Tibial artery (tissue), 4 donors: ENCODE results near the gene MYOM1.

ENCODE experiments used
- DNase-seq, 2 donors: peaks; one replicate each; pipeline ENCODE4 v3.0.0-alpha.2; 2019
- H3K27ac ChIP-seq, 2 donors: fragments of 200-600 bp; sonication (generic) in 1 of 2; 1 replicate in 1 of 2; 2 replicates in 1 of 2; pipeline ENCODE4 v1.5.1; 2018 to 2019; ENCODE audit warnings: mild to moderate bottlenecking in 1 of 2
- H3K27me3 ChIP-seq, 2 donors: fragments of 200-600 bp; sonication (generic) in 1 of 2; one replicate each; pipeline versions ENCODE4 v1.5.1 to v1.6.0; 2016 to 2019
- H3K36me3 ChIP-seq, 3 donors: fragments of 200-600 bp; sonication (generic) in 2 of 3; one replicate each; pipeline ENCODE4 v1.5.1; 2016 to 2019; ENCODE audit warnings: mild to moderate bottlenecking in 2 of 3
- H3K4me1 ChIP-seq, 4 donors: fragments of 200-600 bp; sonication (generic) in 2 of 4; 1 replicate in 3 of 4; 2 replicates in 1 of 4; pipeline ENCODE4 v1.5.1; 2016 to 2019
- H3K4me3 ChIP-seq, 2 donors: fragments of 200-600 bp; sonication (generic) in 1 of 2; 1 replicate in 1 of 2; 2 replicates in 1 of 2; pipeline ENCODE4 v1.5.1; 2018 to 2019; ENCODE audit warnings: mild to moderate bottlenecking in 2 of 2
- H3K9me3 ChIP-seq, 3 donors: fragments of 200-600 bp; sonication (generic) in 1 of 3; one replicate each; pipeline ENCODE4 v1.5.1; 2016 to 2019
- CTCF ChIP-seq, 2 experiments: fragments of 200-600 bp in 1 of 2; fragments of 450-650 bp in 1 of 2; IDR thresholded peaks; one replicate each; pipeline ENCODE4 v1.5.1; 2017 to 2019; ENCODE audit warnings: antibody characterized with exemption in 2 of 2, mild to moderate bottlenecking in 1 of 2, moderate library complexity in 1 of 2
- intact Hi-C: fragments of 100-400 bp; cut with DNase I; formaldehyde crosslinking; loops from one replicate; pipeline ENCODE4 v1.15.0; 2023; ENCODE audit warnings: low total_unique reads

MYOM1 gene

GRCh38 chr18:3214855-3215637 lies 4.7 kb downstream of the MYOM1 start:
- Histone ChIP-seq H3K4me1 (peaks cover 0 to 64% (median 5%) of the 10 kb centered on the region in 4 donors), H3K4me3 (no peak overlapping the region), H3K27ac (no peak overlapping the region), H3K27me3 (no peaks in the 10 kb centered on the region), H3K36me3 (peaks cover 8 to 13% (median 12%) of the 10 kb centered on the region in 3 donors), H3K9me3 (no peaks in the 10 kb centered on the region)
- TF ChIP-seq CTCF (IDR thresholded peaks at IDR 0.05) = no peak
- DNase-seq = no peak
- intact Hi-C loops = no loop called here

- Histone ChIP-seq H3K4me1 (peaks cover 0 to 72% (median 8%) of the 10 kb centered on the region in 4 donors), H3K4me3 (no peak overlapping the region), H3K27me3 (no peaks in the 10 kb centered on the region), H3K9me3 (no peaks in the 10 kb centered on the region), H3K27ac (peak overlapping the region; percentile 0 to 32), H3K36me3 (peaks cover 8 to 13% (median 12%) of the 10 kb centered on the region in 3 donors)
- intact Hi-C loops = no loop called here
- no peak for DNase-seq
- no peak for TF ChIP-seq CTCF (IDR thresholded peaks at IDR 0.05)
Measured at GRCh38 chr18:3213300-3214059, 6.3 kb downstream of the MYOM1 start.

GRCh38 chr18:3212657-3213056 lies 7.1 kb downstream of the MYOM1 start:
- Histone ChIP-seq H3K27me3 (no peaks in the 10 kb centered on the region), H3K27ac (peak overlapping the region; percentile 0 to 32), H3K4me3 (no peak overlapping the region), H3K36me3 (peaks cover 8 to 13% (median 12%) of the 10 kb centered on the region in 3 donors), H3K9me3 (no peaks in the 10 kb centered on the region), H3K4me1 (peaks cover 0 to 71% (median 8%) of the 10 kb centered on the region in 4 donors)
- TF ChIP-seq CTCF (IDR thresholded peaks at IDR 0.05) = no peak
- intact Hi-C loops = no loop called here
- DNase-seq = no peak

- Histone ChIP-seq H3K4me3 (no peak overlapping the region), H3K27ac (peak overlapping the region; percentile 40 to 52), H3K36me3 (peaks cover 9 to 13% (median 13%) of the 10 kb centered on the region in 3 donors), H3K27me3 (no peaks in the 10 kb centered on the region), H3K4me1 (peaks cover 0 to 64% (median 6%) of the 10 kb centered on the region in 4 donors), H3K9me3 (peaks cover 0 to 4% (median 0%) of the 10 kb centered on the region in 3 donors)
- no peak for TF ChIP-seq CTCF (IDR thresholded peaks at IDR 0.05)
- intact Hi-C loops = no loop called here
- no peak for DNase-seq
Measured at GRCh38 chr18:3211236-3211992, 8.4 kb downstream of the MYOM1 start.

- no peak for DNase-seq
- no peak overlapping the region for H3K4me3 ChIP-seq
- H3K27me3 ChIP-seq = no peaks in the 10 kb centered on the region
- peak overlapping the region in 1 of 2 donors; percentile 27 for H3K27ac ChIP-seq
- H3K9me3 ChIP-seq = peaks cover 0 to 9% (median 6%) of the 10 kb centered on the region in 3 donors
- intact Hi-C loops = no loop called here
- no peak for TF ChIP-seq CTCF (IDR thresholded peaks at IDR 0.05)
- H3K36me3 ChIP-seq = peaks cover 14 to 24% (median 18%) of the 10 kb centered on the region in 3 donors
- H3K4me1 ChIP-seq = peaks cover 0 to 60% (median 6%) of the 10 kb centered on the region in 4 donors
Measured at GRCh38 chr18:3209859-3210569, 9.8 kb downstream of the MYOM1 start.
